CD14-positive monocyte (primary cell): ENCODE data around the gene KLK7. TPM values are rescaled to one million over a fixed set of nuclear protein-coding genes. Genes with fewer than 3 reads are reported as not detected.
A peak's percentile ranks its signal among the peaks of the same experiment; 100 is the strongest.

Source experiments
- DNase-seq, 3 donors: peaks; one replicate each; pipeline ENCODE4 v3.0.0-alpha.2; 2011 to 2022
- H2AFZ ChIP-seq: 2 replicates; pipeline ENCODE4 v1.6.0; 2012; ENCODE audit warnings: mild to moderate bottlenecking, low read depth, low read length, inconsistent platforms; ENCODE audit not compliant: insufficient read depth, poor library complexity, severe bottlenecking
- H3K27ac ChIP-seq, 2 donors: 1 replicate in 1 of 2; 2 replicates in 1 of 2; pipeline ENCODE4 v1.5.1; 2012 to 2013; ENCODE audit warnings: low read length in 2 of 2, control low read depth in 1 of 2, inconsistent platforms in 1 of 2, low read depth in 1 of 2, mild to moderate bottlenecking in 1 of 2
- H3K27me3 ChIP-seq, 2 donors: one replicate each; pipeline versions ENCODE4 v1.6.0 to v1.6.1; 2011 to 2013; ENCODE audit warnings: low read length in 2 of 2; ENCODE audit not compliant: control insufficient read depth in 2 of 2, insufficient read depth in 2 of 2
- H3K36me3 ChIP-seq, 2 donors: replicated peaks in 1 of 2; 1 replicate in 1 of 2; 2 replicates in 1 of 2; pipeline versions ENCODE4 v1.5.1 to v1.6.1; 2012 to 2013; ENCODE audit warnings: low read length in 2 of 2, control low read depth in 1 of 2, inconsistent platforms in 1 of 2, mild to moderate bottlenecking in 1 of 2; ENCODE audit not compliant: insufficient read depth in 2 of 2, control insufficient read depth in 1 of 2
- H3K4me1 ChIP-seq, 2 donors: 1 replicate in 1 of 2; 2 replicates in 1 of 2; pipeline versions ENCODE4 v1.5.1 to v1.6.1; 2012 to 2013; ENCODE audit warnings: low read length in 2 of 2, control low read depth in 1 of 2, inconsistent platforms in 1 of 2, mild to moderate bottlenecking in 1 of 2, moderate library complexity in 1 of 2; ENCODE audit not compliant: insufficient read depth in 2 of 2, control insufficient read depth in 1 of 2
- H3K4me2 ChIP-seq: replicated peaks from 2 replicates; pipeline ENCODE3; 2012; ENCODE audit warnings: low read length, moderate library complexity, mild to moderate bottlenecking; ENCODE audit not compliant: poor library complexity, severe bottlenecking; ENCODE audit errors: extremely low read depth
- H3K4me3 ChIP-seq, 3 experiments: fragments of 200-600 bp in 1 of 3; sonication (generic) in 1 of 3; replicated peaks in 1 of 3; 1 replicate in 2 of 3; 2 replicates in 1 of 3; pipeline ENCODE4 v1.5.1; 2011 to 2013; ENCODE audit warnings: low read length in 3 of 3, mild to moderate bottlenecking in 3 of 3, control low read depth in 2 of 3, low read depth in 2 of 3, inconsistent platforms in 1 of 3, moderate library complexity in 1 of 3
- H3K79me2 ChIP-seq: 2 replicates; pipeline ENCODE4 v1.6.0; 2012; ENCODE audit warnings: mild to moderate bottlenecking, control low read depth, inconsistent platforms, low read length, moderate library complexity; ENCODE audit not compliant: insufficient read depth
- H3K9ac ChIP-seq: 2 replicates; pipeline ENCODE4 v1.6.0; 2017; ENCODE audit warnings: low read length, mild to moderate bottlenecking; ENCODE audit not compliant: insufficient read depth, poor library complexity, severe bottlenecking
- H3K9me3 ChIP-seq, 2 donors: replicated peaks in 1 of 2; 1 replicate in 1 of 2; 2 replicates in 1 of 2; pipeline versions ENCODE4 v1.5.1 to v1.6.1; 2012 to 2013; ENCODE audit warnings: low read length in 2 of 2, control low read depth in 1 of 2; ENCODE audit not compliant: control insufficient read depth in 1 of 2, insufficient read depth in 1 of 2
- H4K20me1 ChIP-seq: 2 replicates; pipeline ENCODE4 v1.6.0; 2012; ENCODE audit warnings: mild to moderate bottlenecking, low read length, control low read depth, moderate library complexity; ENCODE audit not compliant: insufficient read depth
- H3K27ac Mint-ChIP-seq, 7 donors: one replicate each; pipeline ENCODE4 v1.8.0; 2020; ENCODE audit warnings: mild to moderate bottlenecking in 7 of 7, mixed read lengths in 7 of 7, moderate library complexity in 6 of 7, inconsistent platforms in 2 of 7
- H3K27me3 Mint-ChIP-seq, 3 donors: one replicate each; pipeline ENCODE4 v1.8.0; 2021 to 2022; ENCODE audit warnings: low read depth in 3 of 3, mild to moderate bottlenecking in 3 of 3, mixed read lengths in 3 of 3, moderate library complexity in 3 of 3, inconsistent platforms in 1 of 3
- H3K36me3 Mint-ChIP-seq, 2 donors: one replicate each; pipeline ENCODE4 v1.8.0; 2020; ENCODE audit warnings: mixed read lengths in 2 of 2, inconsistent platforms in 1 of 2, mild to moderate bottlenecking in 1 of 2
- H3K4me1 Mint-ChIP-seq: one replicate; pipeline ENCODE4 v1.8.0; 2020; ENCODE audit warnings: mild to moderate bottlenecking, mixed read lengths
- H3K4me3 Mint-ChIP-seq, 2 donors: one replicate each; pipeline ENCODE4 v1.8.0; 2020; ENCODE audit warnings: mild to moderate bottlenecking in 2 of 2, mixed read lengths in 2 of 2, moderate library complexity in 1 of 2
- H3K9me3 Mint-ChIP-seq, 7 donors: one replicate each; pipeline ENCODE4 v1.8.0; 2020 to 2022; ENCODE audit warnings: mixed read lengths in 7 of 7, mild to moderate bottlenecking in 6 of 7, moderate library complexity in 6 of 7, inconsistent platforms in 2 of 7
- CTCF ChIP-seq: fragments of 200-600 bp; IDR thresholded peaks from one replicate; pipeline ENCODE4 v1.8.0; 2022; ENCODE audit warnings: antibody characterized with exemption, mild to moderate bottlenecking
- WGBS: methylation state at CpG from one replicate; pipeline ENCODE4 v1.1.5; 2013; ENCODE audit warnings: missing lambda C conversion rate; ENCODE audit not compliant: insufficient coverage; 5-methylcytosine and 5-hydroxymethylcytosine counted together
- intact Hi-C, 2 donors: fragments of 100-400 bp; cut with micrococcal nuclease; formaldehyde crosslinking; loops; one replicate each; pipeline versions ENCODE4 v1.15.0 to v1.15.1; 2023
- polyA plus RNA-seq, 3 donors: library from polyadenylated mRNA; depleted of rRNA in 1 of 3; unstranded in 2 of 3; stranded (reverse) in 1 of 3; fragments of 300-500 nt in 2 of 3; fragments of >200 nt in 1 of 3; fragmentation: Illumina TruSeq in 2 of 3; gene quantifications; 1 replicate in 2 of 3; 2 replicates in 1 of 3; pipeline ENCODE4 v1.2.3, GENCODE V29; 2012 to 2021

KLK7 gene
- polyA plus RNA-seq, 3 donors: not detected

DNA sequence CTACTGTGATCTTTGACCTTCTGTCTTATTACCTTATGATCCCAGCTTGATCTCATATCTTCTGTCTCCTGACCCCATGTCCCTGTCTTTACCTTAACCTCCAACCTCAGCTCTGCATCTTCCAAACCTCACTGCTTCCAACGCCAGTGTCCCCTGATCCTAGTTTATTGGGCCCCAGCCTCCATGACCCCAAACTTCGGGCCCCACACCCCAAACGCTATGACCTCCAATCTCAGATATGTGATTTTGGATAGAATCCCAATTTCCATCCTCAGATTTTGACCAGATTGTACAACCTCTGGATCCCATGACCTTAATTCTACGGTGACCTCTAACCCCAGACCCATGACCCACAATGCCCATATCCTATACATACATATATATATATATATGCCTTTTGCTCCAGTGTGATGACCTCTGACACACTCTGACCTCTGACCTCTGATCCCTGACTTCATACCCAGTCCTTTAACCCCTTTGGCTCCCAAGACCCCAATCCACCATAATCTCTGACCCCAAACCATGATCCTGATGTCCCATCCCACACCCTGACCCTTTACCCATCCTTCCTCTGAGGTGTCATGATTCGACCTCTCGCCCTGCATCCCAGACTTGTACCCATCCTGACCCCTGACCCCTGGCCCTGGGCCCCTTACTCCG lies 47.6 kb upstream of the KLK7 start:
- no peak for TF ChIP-seq CTCF
- no peaks in the 10 kb centered on the region for H3K9me3 ChIP-seq
- H3K4me3 ChIP-seq: no peak overlapping the region
- 82% methylated on average over 4 of the region's 7 CpGs for WGBS
- no peaks in the 10 kb centered on the region for H3K79me2 ChIP-seq
- Mint-ChIP-seq H3K27ac (no peak overlapping the region), H3K9me3 (peaks cover 0 to 5% (median 0%) of the 10 kb centered on the region in 7 donors), H3K4me3 (no peak overlapping the region), H3K27me3 (peaks cover 16 to 29% (median 17%) of the 10 kb centered on the region in 3 donors), H3K36me3 (no peaks in the 10 kb centered on the region), H3K4me1 (no peaks in the 10 kb centered on the region)
- H4K20me1 ChIP-seq: no peaks in the 10 kb centered on the region
- H3K4me1 ChIP-seq: no peaks in the 10 kb centered on the region
- H3K9ac ChIP-seq: no peak overlapping the region
- intact Hi-C loops: no loop called here
- no peak overlapping the region for H3K27ac ChIP-seq
- H3K27me3 ChIP-seq: no peaks in the 10 kb centered on the region
- H3K36me3 ChIP-seq: no peaks in the 10 kb centered on the region
- no peak overlapping the region for H2AFZ ChIP-seq
- H3K4me2 ChIP-seq: no peak overlapping the region
- no peak for DNase-seq

DNA sequence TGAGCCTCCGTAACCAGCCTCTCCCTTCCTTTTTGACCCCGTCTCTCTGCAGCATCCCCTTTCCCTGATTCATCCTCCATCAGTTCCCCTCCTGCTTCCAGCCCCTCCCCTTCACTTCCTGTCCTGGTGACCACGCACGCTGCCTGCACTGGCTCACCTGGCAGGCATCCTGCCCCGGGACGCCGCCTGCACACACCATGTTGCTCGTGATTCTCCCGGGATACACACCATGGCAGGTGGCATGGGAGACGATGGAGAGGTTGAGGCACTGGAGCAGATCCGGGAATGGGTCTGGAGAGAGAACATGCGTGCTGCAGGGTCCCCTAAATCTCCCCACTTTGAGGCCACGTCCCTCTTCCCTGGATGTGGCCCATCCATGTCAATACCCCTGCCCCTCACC lies 46.9 kb upstream of the KLK7 start:
- Mint-ChIP-seq H3K4me3 (no peak overlapping the region), H3K27me3 (peaks cover 16 to 28% (median 21%) of the 10 kb centered on the region in 3 donors), H3K4me1 (no peaks in the 10 kb centered on the region), H3K9me3 (peaks cover 0 to 5% (median 0%) of the 10 kb centered on the region in 7 donors), H3K27ac (peak overlapping the region in 1 of 7 donors; percentile 12), H3K36me3 (no peaks in the 10 kb centered on the region)
- 78% methylated on average over 10 of the region's 13 CpGs for WGBS
- H3K27ac ChIP-seq: no peak overlapping the region
- no peaks in the 10 kb centered on the region for H3K36me3 ChIP-seq
- intact Hi-C loops: no loop called here
- H3K4me3 ChIP-seq: no peak overlapping the region
- H2AFZ ChIP-seq: no peak overlapping the region
- no peaks in the 10 kb centered on the region for H3K27me3 ChIP-seq
- no peaks in the 10 kb centered on the region for H3K9me3 ChIP-seq
- no peaks in the 10 kb centered on the region for H3K79me2 ChIP-seq
- H4K20me1 ChIP-seq: no peaks in the 10 kb centered on the region
- no peak overlapping the region for H3K4me2 ChIP-seq
- no peaks in the 10 kb centered on the region for H3K4me1 ChIP-seq
- no peak for DNase-seq
- no peak for TF ChIP-seq CTCF
- H3K9ac ChIP-seq: no peak overlapping the region
